Loucy (cell line): ENCODE data around the gene DPT.

Source experiments
- H2AFZ ChIP-seq: fragments of 200-600 bp; sonication (generic); 2 replicates; pipeline ENCODE4 v1.6.0; 2016; ENCODE audit warnings: antibody characterized with exemption, mild to moderate bottlenecking, low read length, moderate library complexity
- H3F3A ChIP-seq: fragments of 200-600 bp; 2 replicates; pipeline ENCODE4 v1.6.0; 2016; ENCODE audit warnings: antibody characterized with exemption, low read depth, mild to moderate bottlenecking
- H3K27me3 ChIP-seq: fragments of 200-600 bp; sonication (generic); 2 replicates; pipeline ENCODE4 v1.6.1; 2014; ENCODE audit warnings: low read length, mild to moderate bottlenecking; ENCODE audit not compliant: insufficient read depth, poor library complexity, severe bottlenecking
- H3K36me3 ChIP-seq: fragments of 200-600 bp; sonication (generic); 2 replicates; pipeline ENCODE4 v1.6.1; 2016; ENCODE audit warnings: low read length; ENCODE audit not compliant: insufficient read depth
- H3K4me1 ChIP-seq: fragments of 200-600 bp; sonication (generic); 2 replicates; pipeline ENCODE4 v1.5.1; 2014; ENCODE audit warnings: low read length, mild to moderate bottlenecking; ENCODE audit not compliant: insufficient read depth, poor library complexity, severe bottlenecking
- H3K4me2 ChIP-seq: fragments of 200-600 bp; sonication (generic); 2 replicates; pipeline ENCODE4 v1.6.0; 2014; ENCODE audit warnings: antibody characterized with exemption, low read length, low read depth, mild to moderate bottlenecking; ENCODE audit not compliant: poor library complexity, severe bottlenecking
- H3K4me3 ChIP-seq: fragments of 200-600 bp; sonication (generic); 2 replicates; pipeline ENCODE4 v1.5.1; 2014; ENCODE audit warnings: low read length, mild to moderate bottlenecking, mixed read lengths; ENCODE audit not compliant: poor library complexity, severe bottlenecking
- H3K79me2 ChIP-seq: fragments of 200-600 bp; sonication (generic); 2 replicates; pipeline ENCODE4 v1.6.1; 2014; ENCODE audit warnings: low read length; ENCODE audit not compliant: insufficient read depth
- H3K9ac ChIP-seq: fragments of 200-600 bp; sonication (generic); 2 replicates; pipeline ENCODE4 v1.6.0; 2014; ENCODE audit warnings: mild to moderate bottlenecking, low read depth, low read length, moderate library complexity; ENCODE audit not compliant: poor library complexity, severe bottlenecking
- H3K9me2 ChIP-seq: fragments of 200-600 bp; sonication (generic); replicated peaks from 2 replicates; pipeline ENCODE4 v1.6.1; 2016; ENCODE audit warnings: low read depth, low read length, mixed read lengths
- H3K9me3 ChIP-seq: fragments of 200-600 bp; sonication (generic); 2 replicates; pipeline ENCODE4 v1.6.1; 2014; ENCODE audit warnings: mild to moderate bottlenecking, antibody characterized with exemption, low read length, low read depth; ENCODE audit not compliant: insufficient read depth
- H4K20me1 ChIP-seq: fragments of 200-600 bp; sonication (generic); 2 replicates; pipeline ENCODE4 v1.6.0; 2014; ENCODE audit warnings: antibody characterized with exemption, low read length, mild to moderate bottlenecking; ENCODE audit not compliant: insufficient read depth, poor library complexity, severe bottlenecking
- EZH2phosphoT487 ChIP-seq: fragments of 200-600 bp; IDR thresholded peaks from 2 replicates; pipeline ENCODE4 v1.6.1; 2018; ENCODE audit warnings: antibody characterized with exemption, mild to moderate bottlenecking, moderate library complexity, borderline replicate concordance
- TF ChIP-seq, protein P1 (sequence below): fragments of 200-600 bp; sonication (generic); conservative IDR thresholded peaks from 2 replicates; pipeline ENCODE4 v1.5.1; 2014; ENCODE audit warnings: mild to moderate bottlenecking, antibody characterized with exemption, low read length

Gene DPT

DNA sequence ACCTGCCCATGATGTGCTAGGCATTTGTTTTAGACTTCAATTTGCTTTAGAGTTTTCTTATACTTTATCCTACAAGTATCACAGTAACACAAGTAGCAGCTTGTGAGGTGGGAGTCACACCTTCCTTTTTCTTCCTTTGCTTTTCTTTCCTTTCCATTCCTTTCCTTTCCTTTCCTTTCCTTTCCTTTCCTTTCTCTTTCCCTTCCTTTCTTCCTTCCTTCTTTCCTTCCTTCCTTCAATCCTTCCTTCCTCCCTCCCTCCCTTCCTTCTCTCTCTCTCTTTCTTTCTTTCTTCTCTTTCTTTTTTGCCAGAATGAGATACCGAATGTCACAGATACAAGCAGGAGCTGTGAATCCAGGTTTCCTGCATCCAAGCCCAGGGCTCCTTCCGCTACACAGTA, 3.9 kb downstream of the DPT start:
- TF ChIP-seq EZH2phosphoT487 = no peak
- TF ChIP-seq, protein P1, sequence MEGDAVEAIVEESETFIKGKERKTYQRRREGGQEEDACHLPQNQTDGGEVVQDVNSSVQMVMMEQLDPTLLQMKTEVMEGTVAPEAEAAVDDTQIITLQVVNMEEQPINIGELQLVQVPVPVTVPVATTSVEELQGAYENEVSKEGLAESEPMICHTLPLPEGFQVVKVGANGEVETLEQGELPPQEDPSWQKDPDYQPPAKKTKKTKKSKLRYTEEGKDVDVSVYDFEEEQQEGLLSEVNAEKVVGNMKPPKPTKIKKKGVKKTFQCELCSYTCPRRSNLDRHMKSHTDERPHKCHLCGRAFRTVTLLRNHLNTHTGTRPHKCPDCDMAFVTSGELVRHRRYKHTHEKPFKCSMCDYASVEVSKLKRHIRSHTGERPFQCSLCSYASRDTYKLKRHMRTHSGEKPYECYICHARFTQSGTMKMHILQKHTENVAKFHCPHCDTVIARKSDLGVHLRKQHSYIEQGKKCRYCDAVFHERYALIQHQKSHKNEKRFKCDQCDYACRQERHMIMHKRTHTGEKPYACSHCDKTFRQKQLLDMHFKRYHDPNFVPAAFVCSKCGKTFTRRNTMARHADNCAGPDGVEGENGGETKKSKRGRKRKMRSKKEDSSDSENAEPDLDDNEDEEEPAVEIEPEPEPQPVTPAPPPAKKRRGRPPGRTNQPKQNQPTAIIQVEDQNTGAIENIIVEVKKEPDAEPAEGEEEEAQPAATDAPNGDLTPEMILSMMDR = no peak
- Histone ChIP-seq H3K27me3 (no peaks in the 10 kb centered on the region), H3K79me2 (no peaks in the 10 kb centered on the region), H3K4me1 (no peaks in the 10 kb centered on the region), H3K9me3 (no peaks in the 10 kb centered on the region), H2AFZ (no peak overlapping the region), H3K4me3 (no peak overlapping the region), H3K4me2 (no peak overlapping the region), H3F3A (no peaks in the 10 kb centered on the region), H3K9me2 (no peaks in the 10 kb centered on the region), H3K36me3 (no peaks in the 10 kb centered on the region), H3K9ac (no peak overlapping the region), H4K20me1 (no peaks in the 10 kb centered on the region)

DNA sequence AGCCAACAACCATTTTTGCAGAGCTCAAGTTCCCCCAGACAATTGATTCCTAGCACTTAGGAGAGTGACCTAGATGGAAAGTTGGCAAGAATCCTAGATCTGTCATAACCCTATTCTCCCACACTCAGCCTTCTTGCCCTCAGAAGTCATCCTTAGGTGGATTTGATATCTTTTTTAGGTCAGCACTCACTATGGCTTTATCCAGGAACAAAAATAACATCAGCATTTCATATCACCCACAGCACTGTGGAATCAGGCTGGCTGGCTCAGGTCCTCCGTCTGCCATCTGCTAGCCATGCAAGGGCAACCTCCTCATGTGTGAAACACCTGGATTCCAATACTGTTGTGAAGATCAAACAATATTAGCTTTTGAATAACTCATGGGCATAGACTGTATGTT, 6.0 kb downstream of the DPT start:
- H2AFZ ChIP-seq = no peak overlapping the region
- no peak for TF ChIP-seq EZH2phosphoT487
- TF ChIP-seq, protein P1 = no peak
- no peaks in the 10 kb centered on the region for H4K20me1 ChIP-seq
- no peaks in the 10 kb centered on the region for H3K9me2 ChIP-seq
- H3K27me3 ChIP-seq = no peaks in the 10 kb centered on the region
- no peaks in the 10 kb centered on the region for H3F3A ChIP-seq
- no peaks in the 10 kb centered on the region for H3K9me3 ChIP-seq
- H3K4me1 ChIP-seq = no peaks in the 10 kb centered on the region
- H3K79me2 ChIP-seq = no peaks in the 10 kb centered on the region
- no peaks in the 10 kb centered on the region for H3K36me3 ChIP-seq
- H3K9ac ChIP-seq = no peak overlapping the region
- H3K4me2 ChIP-seq = no peak overlapping the region
- no peak overlapping the region for H3K4me3 ChIP-seq

DNA sequence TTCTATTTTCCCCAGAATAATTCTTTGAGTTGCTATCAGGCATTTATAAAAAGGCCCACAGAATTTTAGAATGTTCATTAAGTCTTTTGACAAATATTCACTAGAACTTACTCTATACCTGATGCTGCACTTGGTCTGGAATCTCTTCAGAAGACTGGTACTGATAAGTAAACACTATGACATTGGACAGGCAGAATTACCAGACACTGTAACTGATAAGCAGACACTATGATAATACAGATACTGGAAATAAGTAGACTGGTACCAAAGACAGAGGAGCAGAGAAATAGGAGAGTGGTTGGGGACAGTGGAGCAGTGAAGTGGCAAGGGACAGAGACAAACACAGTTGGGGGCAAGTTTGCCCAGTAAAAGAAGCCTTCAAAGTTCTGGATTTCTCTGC, 8.2 kb downstream of the DPT start:
- no peaks in the 10 kb centered on the region for H3K36me3 ChIP-seq
- no peaks in the 10 kb centered on the region for H4K20me1 ChIP-seq
- H3K9ac ChIP-seq = no peak overlapping the region
- H3K4me1 ChIP-seq = no peaks in the 10 kb centered on the region
- H3F3A ChIP-seq = no peaks in the 10 kb centered on the region
- no peak for TF ChIP-seq EZH2phosphoT487
- TF ChIP-seq, protein P1 = no peak
- H3K4me3 ChIP-seq = no peak overlapping the region
- H3K9me2 ChIP-seq = no peaks in the 10 kb centered on the region
- no peaks in the 10 kb centered on the region for H3K79me2 ChIP-seq
- no peaks in the 10 kb centered on the region for H3K9me3 ChIP-seq
- H2AFZ ChIP-seq = no peak overlapping the region
- H3K27me3 ChIP-seq = no peaks in the 10 kb centered on the region
- no peak overlapping the region for H3K4me2 ChIP-seq
